ENCODE measurements around the gene FAH. TPM values are rescaled to one million over a fixed set of nuclear protein-coding genes. Genes with fewer than 3 reads are reported as not detected.

FAH gene
- total and polyA plus RNA-seq, 3 donors from 2014 or later = 49.0 to 75.0 (median 58.4) TPM

- no peaks in the 10 kb centered on the region for H3K4me1 ChIP-seq
- no peak overlapping the region for H3K27ac ChIP-seq
- no peaks in the 10 kb centered on the region for H3K36me3 ChIP-seq (ENCODE audit: low read depth, missing control alignments)
- no peak for DNase-seq
- H3K27me3 ChIP-seq = no peaks in the 10 kb centered on the region
- no peaks in the 10 kb centered on the region for H3K9me3 ChIP-seq
- 93 to 94% methylated on average over 3 of the region's 3 CpGs for WGBS, 2 donors
- TF ChIP-seq CTCF (IDR thresholded peaks at IDR 0.05) (no peak), POLR2A (IDR thresholded peaks at IDR 0.05) (no peak)
- H3K4me3 ChIP-seq = no peak overlapping the region
- intact Hi-C loops (cut with DNase I; ENCODE audit: low total_unique reads) = no loop called here
Measured at GRCh38 chr15:80199869-80200268, 47.1 kb downstream of the FAH start.

- TF ChIP-seq POLR2A (IDR thresholded peaks at IDR 0.05) (no peak), CTCF (IDR thresholded peaks at IDR 0.05) (no peak)
- no peak for DNase-seq
- Histone ChIP-seq H3K27ac (no peak overlapping the region), H3K36me3 (ENCODE audit: low read depth, missing control alignments) (no peaks in the 10 kb centered on the region), H3K4me3 (no peak overlapping the region), H3K4me1 (no peaks in the 10 kb centered on the region), H3K27me3 (no peaks in the 10 kb centered on the region), H3K9me3 (no peaks in the 10 kb centered on the region)
- intact Hi-C loops (cut with DNase I; ENCODE audit: low total_unique reads) = no loop called here
- 78 to 82% methylated on average over 14 to 26 of the region's 26 CpGs for WGBS, 2 donors
Measured at GRCh38 chr15:80201256-80202015, 48.6 kb downstream of the FAH start.

- H3K27ac ChIP-seq = no peak overlapping the region
- intact Hi-C loops (cut with DNase I; ENCODE audit: low total_unique reads) = no loop called here
- H3K4me1 ChIP-seq = no peaks in the 10 kb centered on the region
- no peaks in the 10 kb centered on the region for H3K36me3 ChIP-seq (ENCODE audit: low read depth, missing control alignments)
- H3K9me3 ChIP-seq = no peaks in the 10 kb centered on the region
- no peak overlapping the region for H3K4me3 ChIP-seq
- no peaks in the 10 kb centered on the region for H3K27me3 ChIP-seq
- WGBS, 2 donors = 77 to 100% methylated on average over 1 to 2 of the region's 2 CpGs
- no peak for TF ChIP-seq CTCF (IDR thresholded peaks at IDR 0.05)
- no peak for TF ChIP-seq POLR2A (IDR thresholded peaks at IDR 0.05)
- no peak for DNase-seq
Measured at GRCh38 chr15:80202016-80202315, 49.2 kb downstream of the FAH start.

- no peak for DNase-seq
- TF ChIP-seq POLR2A (IDR thresholded peaks at IDR 0.05) = no peak
- no peak for TF ChIP-seq CTCF (IDR thresholded peaks at IDR 0.05)
Measured at GRCh38 chr15:80202641-80203360, 50.0 kb downstream of the FAH start.

More at GRCh38 chr15:80202641-80203360, 50.0 kb downstream of the FAH start:
- Histone ChIP-seq H3K9me3 (no peaks in the 10 kb centered on the region), H3K4me3 (no peak overlapping the region), H3K27ac (no peak overlapping the region), H3K27me3 (no peaks in the 10 kb centered on the region), H3K4me1 (no peaks in the 10 kb centered on the region), H3K36me3 (ENCODE audit: low read depth, missing control alignments) (no peaks in the 10 kb centered on the region)
- WGBS, 2 donors = 56 to 65% methylated on average over 9 of the region's 9 CpGs
- intact Hi-C loops (cut with DNase I; ENCODE audit: low total_unique reads) = no loop called here

Data from testis (tissue), 3 donors.